ENCODE results near the gene PNMT.

PNMT gene

DNA sequence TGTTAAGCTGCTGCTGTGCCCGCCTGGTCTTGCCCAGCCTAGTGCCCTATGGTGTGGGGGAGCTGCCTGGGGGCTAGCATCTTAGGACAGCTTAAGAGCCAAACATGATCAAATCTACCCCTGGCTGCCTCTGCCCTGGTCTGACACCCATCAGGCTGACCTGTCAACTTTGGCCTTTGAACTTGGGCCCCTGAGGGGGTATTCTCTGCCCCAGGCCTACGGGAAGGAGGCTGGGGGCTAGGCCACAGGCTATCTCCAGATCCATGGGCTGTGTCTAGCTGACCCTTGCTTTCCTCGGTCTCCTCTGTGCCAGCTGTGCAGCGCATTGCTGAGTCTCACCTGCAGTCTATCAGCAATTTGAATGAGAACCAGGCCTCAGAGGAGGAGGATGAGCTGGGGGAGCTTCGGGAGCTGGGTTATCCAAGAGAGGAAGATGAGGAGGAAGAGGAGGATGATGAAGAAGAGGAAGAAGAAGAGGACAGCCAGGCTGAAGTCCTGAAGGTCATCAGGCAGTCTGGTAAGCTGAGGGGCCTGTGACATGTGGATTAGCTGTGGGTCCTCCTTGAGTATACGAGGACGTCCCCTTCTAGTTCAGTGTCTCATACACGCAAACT, 34.6 kb upstream of the PNMT start:
- no peak for DNase-seq (ENCODE audit: low read depth)
- no peak for TF ChIP-seq CTCF (IDR thresholded peaks at IDR 0.05; ENCODE audit: control insufficient read depth, insufficient read depth, low read depth, low read length, missing control alignments)
- no peak overlapping the region for H3K4me3 ChIP-seq (ENCODE audit: control insufficient read depth, low read depth, low read length)

DNA sequence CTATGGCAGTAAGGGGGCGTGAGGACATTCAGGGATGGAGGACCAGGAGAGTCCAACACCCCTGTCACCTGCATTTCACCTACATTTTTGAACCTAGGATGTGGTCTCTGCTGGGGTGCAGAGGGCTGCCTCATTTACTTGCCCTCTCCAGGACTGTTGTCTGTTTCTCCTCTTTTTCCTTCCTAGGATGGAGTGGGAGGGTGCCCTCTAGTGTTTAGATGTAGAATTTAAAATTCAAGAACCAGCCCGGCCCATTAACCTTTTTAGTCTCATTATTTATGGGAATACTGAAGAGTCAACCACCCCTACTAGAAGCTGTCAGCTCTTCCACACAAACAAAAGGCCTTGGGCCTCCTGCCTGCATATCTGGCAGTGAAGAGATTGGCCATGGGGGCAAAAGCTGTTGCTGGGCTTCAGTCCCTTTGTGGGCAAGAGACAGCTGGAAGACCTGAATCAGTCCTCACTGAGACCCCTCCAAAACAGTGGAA, 33.8 kb upstream of the PNMT start:
- TF ChIP-seq CTCF (IDR thresholded peaks at IDR 0.05; ENCODE audit: control insufficient read depth, insufficient read depth, low read depth, low read length, missing control alignments) = peak; percentile 73
- H3K4me3 ChIP-seq (ENCODE audit: control insufficient read depth, low read depth, low read length) = no peak overlapping the region
- no peak for DNase-seq (ENCODE audit: low read depth)

DNA sequence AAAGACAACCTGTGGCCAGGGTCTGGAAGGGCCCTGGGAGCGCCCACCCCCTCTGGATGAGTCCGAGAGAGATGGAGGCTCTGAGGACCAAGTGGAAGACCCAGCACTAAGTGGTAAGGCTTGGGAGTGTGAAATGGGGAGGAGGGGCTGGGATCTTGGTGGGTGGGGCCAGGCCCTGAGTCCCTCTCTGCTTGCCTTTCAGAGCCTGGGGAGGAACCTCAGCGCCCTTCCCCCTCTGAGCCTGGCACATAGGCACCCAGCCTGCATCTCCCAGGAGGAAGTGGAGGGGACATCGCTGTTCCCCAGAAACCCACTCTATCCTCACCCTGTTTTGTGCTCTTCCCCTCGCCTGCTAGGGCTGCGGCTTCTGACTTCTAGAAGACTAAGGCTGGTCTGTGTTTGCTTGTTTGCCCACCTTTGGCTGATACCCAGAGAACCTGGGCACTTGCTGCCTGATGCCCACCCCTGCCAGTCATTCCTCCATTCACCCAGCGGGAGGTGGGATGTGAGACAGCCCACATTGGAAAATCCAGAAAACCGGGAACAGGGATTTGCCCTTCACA, 32.6 kb upstream of the PNMT start:
- no peak overlapping the region for H3K4me3 ChIP-seq (ENCODE audit: control insufficient read depth, low read depth, low read length)
- no peak for DNase-seq (ENCODE audit: low read depth)
- no peak for TF ChIP-seq CTCF (IDR thresholded peaks at IDR 0.05; ENCODE audit: control insufficient read depth, insufficient read depth, low read depth, low read length, missing control alignments)

- TF ChIP-seq CTCF (IDR thresholded peaks at IDR 0.05; ENCODE audit: control insufficient read depth, insufficient read depth, low read depth, low read length, missing control alignments) = no peak
- DNase-seq (ENCODE audit: low read depth) = no peak
- peak overlapping the region; percentile 98 for H3K4me3 ChIP-seq (ENCODE audit: control insufficient read depth, low read depth, low read length)
Observed at GRCh38 chr17:39636587-39636926, 31.7 kb upstream of the PNMT start.

DNA sequence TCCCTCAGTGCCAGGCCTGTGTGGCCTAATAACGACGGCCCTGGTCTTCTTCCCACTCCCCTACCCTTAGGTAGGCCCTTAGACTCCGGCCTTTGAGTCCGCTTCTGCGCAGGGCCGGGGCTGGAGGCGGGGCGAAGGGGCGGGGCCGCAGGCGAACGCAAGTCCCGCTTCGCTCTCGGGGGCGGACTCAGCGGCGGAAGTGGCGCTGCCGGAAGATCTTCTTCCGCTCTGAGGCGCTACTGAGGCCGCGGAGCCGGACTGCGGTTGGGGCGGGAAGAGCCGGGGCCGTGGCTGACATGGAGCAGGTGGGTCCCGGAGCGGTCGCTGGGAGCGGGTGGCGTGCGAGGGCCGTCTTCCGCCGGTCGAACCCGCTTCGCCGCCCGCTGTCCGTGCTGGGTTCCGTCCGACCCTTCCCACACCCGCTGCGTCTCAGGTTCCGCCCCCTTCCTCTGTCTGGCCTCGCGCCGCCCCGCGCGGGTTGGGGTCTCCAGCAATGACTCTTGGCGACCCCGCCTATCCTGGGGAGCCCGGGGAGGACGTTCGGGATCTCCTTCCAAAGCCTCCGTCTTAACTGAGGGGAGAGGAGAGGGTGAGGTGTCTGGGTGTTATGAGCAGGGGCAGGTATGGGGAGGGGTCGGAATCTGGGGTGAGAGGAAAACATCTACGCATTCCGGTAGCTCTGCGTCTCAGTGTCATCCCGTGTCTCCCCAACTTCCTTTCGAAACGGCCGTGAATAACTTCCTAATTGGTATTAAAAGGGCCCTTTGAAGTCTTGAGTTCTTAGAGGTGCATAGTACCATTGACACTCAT, 31.1 kb upstream of the PNMT start, which contains the start of gene STARD3:
TSS of gene STARD3 (plus strand) at position 218 of the 810 bp plus-strand sequence. CDS start 16,388 bp downstream, outside the sequence.
- no peak for TF ChIP-seq CTCF (IDR thresholded peaks at IDR 0.05; ENCODE audit: control insufficient read depth, insufficient read depth, low read depth, low read length, missing control alignments)
- DNase-seq (ENCODE audit: low read depth) = peak; percentile 50
- H3K4me3 ChIP-seq (ENCODE audit: control insufficient read depth, low read depth, low read length) = peak within 1 kb of the TSS; percentile 98

DNA sequence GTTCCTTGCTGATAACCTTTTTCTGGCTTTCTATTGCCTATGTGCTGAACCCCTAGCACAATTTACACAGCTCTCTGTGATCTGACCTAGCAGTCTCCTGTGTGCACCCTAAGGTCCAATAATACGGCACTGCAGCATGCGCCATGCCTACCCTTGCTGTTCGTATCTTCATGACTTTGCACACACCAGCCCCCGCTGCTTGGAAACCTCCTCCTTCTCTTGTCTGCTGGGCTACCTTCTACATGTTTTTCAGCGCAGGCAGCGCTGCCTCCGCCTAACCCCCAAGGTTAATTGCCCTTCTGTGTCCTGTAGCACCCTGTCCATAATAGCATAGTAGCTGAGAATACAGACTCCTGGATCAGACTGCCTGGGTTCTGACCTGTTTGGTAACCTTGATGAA, 29.9 kb upstream of the PNMT start:
- no peak for TF ChIP-seq CTCF (IDR thresholded peaks at IDR 0.05; ENCODE audit: control insufficient read depth, insufficient read depth, low read depth, low read length, missing control alignments)
- peak overlapping the region; percentile 98; the same call in 1 of the 2 replicates for H3K4me3 ChIP-seq (ENCODE audit: control insufficient read depth, low read depth, low read length)
- DNase-seq (ENCODE audit: low read depth) = no peak
